Small intestine (tissue), 7 donors: ENCODE measurements around the gene SURF2. TPM values are rescaled to one million over a fixed set of nuclear protein-coding genes. Genes with fewer than 3 reads are reported as not detected.

Experiments used
- DNase-seq, 2 donors: peaks; one replicate each; pipeline versions ENCODE4 v3.0.0 to v3.0.0-alpha.2; 2013
- FAIRE-seq: peaks from 2 replicates; lab custom pipeline; 2012; peaks lifted over from hg19 to GRCh38; lab: Jason Lieb, UNC
- H3K27ac ChIP-seq, 3 donors: one replicate each; pipeline ENCODE4 v1.5.1; 2013; ENCODE audit warnings: low read length in 2 of 3, mild to moderate bottlenecking in 2 of 3, control low read depth in 1 of 3, inconsistent platforms in 1 of 3, low read depth in 1 of 3, moderate library complexity in 1 of 3
- H3K27me3 ChIP-seq, 3 donors: one replicate each; pipeline ENCODE4 v1.6.1; 2013; ENCODE audit warnings: low read length in 3 of 3, inconsistent platforms in 1 of 3; ENCODE audit not compliant: control insufficient read depth in 3 of 3, insufficient read depth in 3 of 3
- H3K36me3 ChIP-seq, 3 donors: one replicate each; pipeline ENCODE4 v1.6.1; 2013; ENCODE audit warnings: low read length in 3 of 3, inconsistent platforms in 1 of 3, low read depth in 1 of 3, mild to moderate bottlenecking in 1 of 3, moderate library complexity in 1 of 3; ENCODE audit not compliant: control insufficient read depth in 3 of 3, insufficient read depth in 2 of 3
- H3K4me1 ChIP-seq, 3 donors: one replicate each; pipeline ENCODE4 v1.6.1; 2013; ENCODE audit warnings: low read length in 2 of 3, inconsistent platforms in 1 of 3, low read depth in 1 of 3, mild to moderate bottlenecking in 1 of 3, moderate library complexity in 1 of 3; ENCODE audit not compliant: control insufficient read depth in 3 of 3, insufficient read depth in 2 of 3
- H3K4me3 ChIP-seq, 3 donors: one replicate each; pipeline ENCODE4 v1.5.1; 2013; ENCODE audit warnings: low read length in 3 of 3, control low read depth in 1 of 3, inconsistent platforms in 1 of 3, low read depth in 1 of 3, mild to moderate bottlenecking in 1 of 3, moderate library complexity in 1 of 3
- H3K9me3 ChIP-seq, 2 donors: one replicate each; pipeline ENCODE4 v1.6.1; 2013; ENCODE audit warnings: low read depth in 1 of 2, low read length in 1 of 2; ENCODE audit not compliant: control insufficient read depth in 2 of 2, insufficient read depth in 1 of 2
- WGBS, 3 donors: extraction: QIAGEN DNeasy Blood & Tissue Kit; methylation state at CpG; one replicate each; pipeline ENCODE4 v1.1.7; 2013; 5-methylcytosine and 5-hydroxymethylcytosine counted together
- polyA plus RNA-seq, 4 donors: library from polyadenylated mRNA; stranded (reverse) in 3 of 4; unstranded in 1 of 4; fragments of 200-250 nt in 3 of 4; fragments of 120-200 nt in 1 of 4; gene quantifications; one replicate each; pipeline versions ENCODE4 v1.2.1 to v1.2.3, GENCODE V29; 2013
- donor health status: healthy with polysubstance abuse.
- donor health status: control.
- donor health status: control.
- donor health status: Bipolar disorder and iron deficiency.
- donor health status: healthy.

Gene SURF2
- polyA plus RNA-seq, 4 donors, result 15.3 to 66.0 (median 42.6) TPM

GRCh38 chr9:133340256-133340655 is 16.1 kb upstream of the SURF2 start:
- Histone ChIP-seq H3K27me3 (no peaks in the 10 kb centered on the region), H3K4me1 (no peaks in the 10 kb centered on the region), H3K4me3 (no peak overlapping the region), H3K36me3 (peaks cover 4 to 64% (median 4%) of the 10 kb centered on the region in 3 donors), H3K27ac (peak overlapping the region in 1 of 3 donors; percentile 3), H3K9me3 (no peaks in the 10 kb centered on the region)
- no peak for FAIRE-seq
- WGBS, 3 donors, result 63 to 90% (median 72%) methylated on average over 3 of the region's 3 CpGs
- DNase-seq, result no peak

GRCh38 chr9:133340916-133341315 is 15.4 kb upstream of the SURF2 start:
- FAIRE-seq (no peak), DNase-seq (no peak)
- Histone ChIP-seq H3K36me3 (peaks cover 4 to 71% (median 6%) of the 10 kb centered on the region in 3 donors), H3K27me3 (no peaks in the 10 kb centered on the region), H3K4me3 (no peak overlapping the region), H3K9me3 (no peaks in the 10 kb centered on the region), H3K27ac (no peak overlapping the region), H3K4me1 (no peaks in the 10 kb centered on the region)
- 87 to 92% (median 89%) methylated on average over 13 of the region's 13 CpGs for WGBS, 3 donors

- H3K4me3 ChIP-seq, result no peak overlapping the region
- no peaks in the 10 kb centered on the region for H3K9me3 ChIP-seq
- FAIRE-seq, result no peak
- peaks cover 4 to 77% (median 6%) of the 10 kb centered on the region in 3 donors for H3K36me3 ChIP-seq
- WGBS, 3 donors, result 87 to 89% (median 88%) methylated on average over 14 to 15 of the region's 15 CpGs
- DNase-seq, result no peak
- no peaks in the 10 kb centered on the region for H3K27me3 ChIP-seq
- H3K27ac ChIP-seq, result peak overlapping the region in 1 of 3 donors; percentile 17
- peaks cover 0 to 5% (median 2%) of the 10 kb centered on the region in 3 donors for H3K4me1 ChIP-seq
Observed at GRCh38 chr9:133341369-133342068, 14.8 kb upstream of the SURF2 start.

GRCh38 chr9:133342069-133342406 is 14.3 kb upstream of the SURF2 start:
- DNase-seq (no peak), FAIRE-seq (no peak)
- Histone ChIP-seq H3K9me3 (no peaks in the 10 kb centered on the region), H3K4me3 (no peak overlapping the region), H3K4me1 (peaks cover 0 to 8% (median 6%) of the 10 kb centered on the region in 3 donors), H3K27ac (no peak overlapping the region), H3K36me3 (peaks cover 4 to 78% (median 6%) of the 10 kb centered on the region in 3 donors), H3K27me3 (no peaks in the 10 kb centered on the region)
- 78 to 87% (median 81%) methylated on average over 12 of the region's 12 CpGs for WGBS, 3 donors

- H3K4me3 ChIP-seq, result no peak overlapping the region
- no peaks in the 10 kb centered on the region for H3K9me3 ChIP-seq
- H3K27ac ChIP-seq, result no peak overlapping the region
- peaks cover 0 to 8% (median 6%) of the 10 kb centered on the region in 3 donors for H3K4me1 ChIP-seq
- DNase-seq (no peak), FAIRE-seq (no peak)
- peaks cover 4 to 78% (median 6%) of the 10 kb centered on the region in 3 donors for H3K36me3 ChIP-seq
- H3K27me3 ChIP-seq, result no peaks in the 10 kb centered on the region
- WGBS, 3 donors, result 85 to 86% (median 86%) methylated on average over 11 of the region's 11 CpGs
Observed at GRCh38 chr9:133342570-133342969, 13.8 kb upstream of the SURF2 start.

GRCh38 chr9:133344071-133344470 is 12.3 kb upstream of the SURF2 start:
- Histone ChIP-seq H3K4me1 (peaks cover 0 to 10% (median 6%) of the 10 kb centered on the region in 3 donors), H3K27ac (no peak overlapping the region), H3K36me3 (peaks cover 2 to 77% (median 6%) of the 10 kb centered on the region in 3 donors), H3K27me3 (no peaks in the 10 kb centered on the region), H3K4me3 (no peak overlapping the region), H3K9me3 (no peaks in the 10 kb centered on the region)
- FAIRE-seq (no peak), DNase-seq (no peak)
- 95 to 96% (median 95%) methylated on average over 19 of the region's 19 CpGs for WGBS, 3 donors

GRCh38 chr9:133344979-133345378 is 11.4 kb upstream of the SURF2 start:
- H3K27ac ChIP-seq, result no peak overlapping the region
- DNase-seq (no peak), FAIRE-seq (no peak)
- peaks cover 3 to 81% (median 4%) of the 10 kb centered on the region in 3 donors for H3K36me3 ChIP-seq
- H3K9me3 ChIP-seq, result no peaks in the 10 kb centered on the region
- peaks cover 0 to 16% (median 9%) of the 10 kb centered on the region in 3 donors for H3K4me1 ChIP-seq
- no peaks in the 10 kb centered on the region for H3K27me3 ChIP-seq
- WGBS, 3 donors, result 94 to 97% (median 95%) methylated on average over 12 of the region's 12 CpGs
- H3K4me3 ChIP-seq, result no peak overlapping the region

- FAIRE-seq (no peak), DNase-seq (no peak)
- Histone ChIP-seq H3K4me1 (peaks cover 0 to 16% (median 9%) of the 10 kb centered on the region in 3 donors), H3K27me3 (no peaks in the 10 kb centered on the region), H3K36me3 (peaks cover 8 to 81% (median 9%) of the 10 kb centered on the region in 3 donors), H3K27ac (no peak overlapping the region), H3K4me3 (no peak overlapping the region), H3K9me3 (no peaks in the 10 kb centered on the region)
- WGBS, 3 donors, result 95 to 97% (median 95%) methylated on average over 6 of the region's 6 CpGs
Observed at GRCh38 chr9:133345596-133345995, 10.8 kb upstream of the SURF2 start.
